SK-N-SH treated with all-trans-retinoic acid at 6 μM for 48 hours (cell line): Measurements from ENCODE around the gene FAM53A.

Experiments
- ATAC-seq: fragments of 200-7000 bp; cut with Tn5 transposase; 3 replicates; pipeline ENCODE4 v1.9.1; 2020; ENCODE audit warnings: mild to moderate bottlenecking, moderate library complexity
- ARNTL ChIP-seq: fragments of 450-650 bp; formaldehyde crosslinking; IDR thresholded peaks from 2 replicates; pipeline ENCODE4 v1.5.0; 2020; ENCODE audit warnings: low read depth, mild to moderate bottlenecking, moderate library complexity, borderline replicate concordance
- CREB5 ChIP-seq: fragments of 250-450 bp; sonication (Bioruptor Pico); IDR thresholded peaks from 2 replicates; pipeline ENCODE4 v1.5.1; 2020; ENCODE audit warnings: low read depth, mild to moderate bottlenecking, moderate library complexity
- CSDC2 ChIP-seq: fragments of 250-450 bp; sonication (Bioruptor Pico); IDR thresholded peaks from 2 replicates; pipeline ENCODE4 v1.5.0; 2020; ENCODE audit warnings: mild to moderate bottlenecking, moderate library complexity
- CSRNP3 ChIP-seq: fragments of 250-450 bp; sonication (Bioruptor Pico); IDR thresholded peaks from 2 replicates; pipeline ENCODE4 v1.5.1; 2021; ENCODE audit warnings: mild to moderate bottlenecking, moderate library complexity
- ESRRG ChIP-seq: fragments of 250-450 bp; sonication (Bioruptor Pico); IDR thresholded peaks from 2 replicates; pipeline ENCODE4 v1.6.1; 2021; ENCODE audit warnings: mild to moderate bottlenecking
- GLIS3 ChIP-seq: fragments of 250-450 bp; sonication (Bioruptor Pico); IDR thresholded peaks from 2 replicates; pipeline ENCODE4 v1.5.0; 2020; ENCODE audit warnings: mild to moderate bottlenecking, moderate library complexity
- ISL1 ChIP-seq: fragments of 250-450 bp; sonication (Bioruptor Pico); IDR thresholded peaks from 2 replicates; pipeline ENCODE4 v2.1.2; 2022; ENCODE audit warnings: mild to moderate bottlenecking, moderate library complexity
- OSR1 ChIP-seq: fragments of 250-450 bp; sonication (Bioruptor Pico); IDR thresholded peaks from 2 replicates; pipeline ENCODE4 v1.8.0; 2022; ENCODE audit warnings: moderate library complexity, mild to moderate bottlenecking, inconsistent platforms
- PATZ1 ChIP-seq: fragments of 250-450 bp; sonication (Bioruptor Pico); IDR thresholded peaks from 2 replicates; pipeline ENCODE4 v1.8.0; 2020; ENCODE audit warnings: mild to moderate bottlenecking, moderate library complexity, borderline replicate concordance
- POU6F1 ChIP-seq: fragments of 250-450 bp; sonication (Bioruptor Pico); IDR thresholded peaks from 2 replicates; pipeline ENCODE4 v1.8.0; 2021; ENCODE audit warnings: low read depth, mild to moderate bottlenecking, moderate library complexity, borderline replicate concordance
- PPARA ChIP-seq: fragments of 250-450 bp; sonication (Bioruptor Pico); IDR thresholded peaks from 2 replicates; pipeline ENCODE4 v1.5.0; 2020; ENCODE audit warnings: mild to moderate bottlenecking, borderline replicate concordance
- RARB ChIP-seq: fragments of 250-450 bp; sonication (Bioruptor Pico); IDR thresholded peaks from 2 replicates; pipeline ENCODE4 v1.8.0; 2021; ENCODE audit warnings: mild to moderate bottlenecking, moderate library complexity
- SNAI2 ChIP-seq: fragments of 250-450 bp; sonication (Bioruptor Pico); IDR thresholded peaks from 2 replicates; pipeline ENCODE4 v1.5.0; 2020; ENCODE audit warnings: mild to moderate bottlenecking, moderate library complexity
- TCF4 ChIP-seq: fragments of 250-450 bp; sonication (Bioruptor Pico); IDR thresholded peaks from 2 replicates; pipeline ENCODE4 v1.8.0; 2021; ENCODE audit warnings: mild to moderate bottlenecking, moderate library complexity, borderline replicate concordance
- TSHZ2 ChIP-seq: fragments of 250-450 bp; sonication (Bioruptor Pico); IDR thresholded peaks from 2 replicates; pipeline ENCODE4 v1.5.0; 2020; ENCODE audit warnings: mild to moderate bottlenecking, moderate library complexity
- ZFP3 ChIP-seq: fragments of 250-450 bp; sonication (Bioruptor Pico); IDR thresholded peaks from 2 replicates; pipeline ENCODE4 v1.5.0; 2020; ENCODE audit warnings: mild to moderate bottlenecking, moderate library complexity
- ZFP30 ChIP-seq: fragments of 450-650 bp; formaldehyde crosslinking; IDR thresholded peaks from 2 replicates; pipeline ENCODE4 v1.5.0; 2022; ENCODE audit warnings: mild to moderate bottlenecking, moderate library complexity
- ZNF565 ChIP-seq: fragments of 450-650 bp; formaldehyde crosslinking; conservative IDR thresholded peaks from 2 replicates; pipeline ENCODE4 v1.5.0; 2020; ENCODE audit warnings: low read depth, mild to moderate bottlenecking, moderate library complexity
- ZNF70 ChIP-seq: fragments of 450-650 bp; formaldehyde crosslinking; IDR thresholded peaks from 2 replicates; pipeline ENCODE4 v1.5.0; 2020; ENCODE audit warnings: mild to moderate bottlenecking, moderate library complexity
- ZNF8 ChIP-seq: fragments of 450-650 bp; formaldehyde crosslinking; IDR thresholded peaks from 2 replicates; pipeline ENCODE4 v1.5.0; 2020; ENCODE audit warnings: mild to moderate bottlenecking, moderate library complexity

Gene FAM53A

GRCh38 chr4:1598206-1599025 is 85.7 kb downstream of the FAM53A start:
- no peak for ATAC-seq
- TF ChIP-seq PPARA (CRISPR knock-in tag) (no peak), OSR1 (CRISPR knock-in tag) (no peak), CSRNP3 (CRISPR knock-in tag) (no peak), ZFP30 (CRISPR knock-in tag) (no peak), POU6F1 (no peak), TCF4 (no peak), ZNF70 (CRISPR knock-in tag) (no peak), SNAI2 (CRISPR knock-in tag) (no peak), ZNF565 (CRISPR knock-in tag) (no peak), ZNF8 (CRISPR knock-in tag) (no peak), ZFP3 (CRISPR knock-in tag) (no peak), GLIS3 (CRISPR knock-in tag) (no peak), RARB (no peak), CSDC2 (no peak), ISL1 (CRISPR knock-in tag) (no peak), ESRRG (CRISPR knock-in tag) (no peak), ARNTL (CRISPR knock-in tag) (no peak), PATZ1 (CRISPR knock-in tag) (no peak)

- ATAC-seq = no peak
- no peak for TF ChIP-seq ISL1 (CRISPR knock-in tag)
- TF ChIP-seq ARNTL (CRISPR knock-in tag) = no peak
- TF ChIP-seq CREB5 (CRISPR knock-in tag) = no peak
- TF ChIP-seq TSHZ2 = no peak
- no peak for TF ChIP-seq ZNF8 (CRISPR knock-in tag)
- TF ChIP-seq POU6F1 = no peak
- TF ChIP-seq ESRRG (CRISPR knock-in tag) = no peak
- TF ChIP-seq PATZ1 (CRISPR knock-in tag) = no peak
- no peak for TF ChIP-seq SNAI2 (CRISPR knock-in tag)
- TF ChIP-seq ZFP30 (CRISPR knock-in tag) = no peak
- no peak for TF ChIP-seq ZFP3 (CRISPR knock-in tag)
- no peak for TF ChIP-seq RARB
- no peak for TF ChIP-seq ZNF70 (CRISPR knock-in tag)
- TF ChIP-seq CSRNP3 (CRISPR knock-in tag) = no peak
These were observed 86.8 kb downstream of the FAM53A start for GRCh38 chr4:1597021-1597931.
